Neural cell (in vitro differentiated cells): ENCODE data around the gene ZRANB1. TPM values are rescaled to one million over a fixed set of nuclear protein-coding genes. Genes with fewer than 3 reads are reported as not detected.

Experiments used
- H2AFZ ChIP-seq: fragments of 200-600, 300-800 bp; sonication (generic), shearing (Covaris generic); 2 replicates; pipeline ENCODE4 v1.6.0; 2014; ENCODE audit warnings: low read depth, mild to moderate bottlenecking, antibody characterized with exemption, low read length, moderate library complexity
- H3F3A ChIP-seq: fragments of 200-600 bp; shearing (Covaris generic); 2 replicates; pipeline ENCODE4 v1.6.1; 2016; ENCODE audit warnings: mild to moderate bottlenecking, moderate library complexity, mixed read lengths, antibody characterized with exemption, low read length; ENCODE audit not compliant: insufficient read depth, poor library complexity, severe bottlenecking
- H3K27ac ChIP-seq: fragments of 200-600, 300-800 bp; sonication (generic), shearing (Covaris generic); 2 replicates; pipeline ENCODE4 v1.5.1; 2014; ENCODE audit warnings: mild to moderate bottlenecking, low read length, moderate library complexity
- H3K27me3 ChIP-seq: fragments of 300-800, 200-600 bp; sonication (generic), shearing (Covaris generic); 2 replicates; pipeline ENCODE4 v1.6.0; 2014; ENCODE audit warnings: mild to moderate bottlenecking, low read depth, low read length, moderate library complexity; ENCODE audit not compliant: insufficient read depth
- H3K36me3 ChIP-seq: fragments of 300-800, 200-600 bp; sonication (generic), shearing (Covaris generic); 2 replicates; pipeline ENCODE4 v1.5.1; 2014; ENCODE audit warnings: mild to moderate bottlenecking, antibody characterized with exemption, low read length, moderate library complexity; ENCODE audit not compliant: insufficient read depth
- H3K4me2 ChIP-seq: fragments of 300-800, 200-600 bp; sonication (generic), shearing (Covaris generic); 2 replicates; pipeline ENCODE4 v1.6.0; 2014; ENCODE audit warnings: mild to moderate bottlenecking, low read length
- H3K4me3 ChIP-seq: fragments of 300-800, 200-600 bp; sonication (generic), shearing (Covaris generic); 2 replicates; pipeline ENCODE4 v1.5.1; 2014; ENCODE audit warnings: mild to moderate bottlenecking, low read length, moderate library complexity
- H3K79me2 ChIP-seq: fragments of 200-600 bp; shearing (Covaris generic); replicated peaks from 2 replicates; pipeline ENCODE4 v1.6.0; 2014; ENCODE audit warnings: mild to moderate bottlenecking, low read length, moderate library complexity; ENCODE audit not compliant: insufficient read depth
- H3K9ac ChIP-seq: fragments of 300-800, 200-600 bp; sonication (generic), shearing (Covaris generic); 2 replicates; pipeline ENCODE4 v1.6.1; 2016; ENCODE audit warnings: mild to moderate bottlenecking, low read length, mixed read lengths
- H3K9me2 ChIP-seq: fragments of 200-600 bp; shearing (Covaris generic); 2 replicates; pipeline ENCODE4 v1.6.1; 2016; ENCODE audit warnings: mild to moderate bottlenecking, low read length, mixed read lengths; ENCODE audit not compliant: insufficient read depth
- H3K9me3 ChIP-seq: fragments of 200-600, 300-800 bp; sonication (generic), shearing (Covaris generic); 2 replicates; pipeline ENCODE4 v1.6.1; 2016; ENCODE audit warnings: mild to moderate bottlenecking, mixed run types, low read length, moderate library complexity, mixed read lengths
- H4K20me1 ChIP-seq: fragments of 200-600 bp; shearing (Covaris generic); 2 replicates; pipeline ENCODE4 v1.6.1; 2016; ENCODE audit warnings: mild to moderate bottlenecking, mixed run types; ENCODE audit not compliant: insufficient read depth
- EP300 ChIP-seq: fragments of 450-650 bp; conservative IDR thresholded peaks from 2 replicates; pipeline ENCODE4 v1.6.1; 2014; ENCODE audit warnings: antibody characterized with exemption, mild to moderate bottlenecking, moderate library complexity; ENCODE audit not compliant: poor library complexity, severe bottlenecking
- EZH2 ChIP-seq: fragments of 200-600, 300-800 bp; shearing (Covaris generic), sonication (generic); IDR thresholded peaks from 2 replicates; pipeline ENCODE4 v1.6.1; 2014; ENCODE audit warnings: antibody characterized with exemption, low read length, borderline replicate concordance, mild to moderate bottlenecking; ENCODE audit not compliant: insufficient read depth, poor library complexity, severe bottlenecking
- MXI1 ChIP-seq: fragments of 450-650 bp; conservative IDR thresholded peaks from 2 replicates; pipeline ENCODE4 v1.6.1; 2014; ENCODE audit warnings: antibody characterized with exemption, mild to moderate bottlenecking; ENCODE audit not compliant: poor library complexity, severe bottlenecking
- POLR2AphosphoS5 ChIP-seq: IDR thresholded peaks from 2 replicates; pipeline ENCODE4 v1.6.1; 2012
- RAD21 ChIP-seq: fragments of 450-650 bp; conservative IDR thresholded peaks from 2 replicates; pipeline ENCODE4 v1.6.1; 2014; ENCODE audit warnings: antibody characterized with exemption, mild to moderate bottlenecking, moderate library complexity
- SMC3 ChIP-seq: fragments of 450-650 bp; conservative IDR thresholded peaks from 2 replicates; pipeline ENCODE4 v1.6.1; 2014; ENCODE audit warnings: antibody characterized with exemption, mild to moderate bottlenecking, moderate library complexity; ENCODE audit not compliant: poor library complexity
- TAF1 ChIP-seq: IDR thresholded peaks from 2 replicates; pipeline ENCODE4 v1.6.1; 2012; ENCODE audit warnings: low read depth
- polyA plus RNA-seq: library from polyadenylated mRNA; depleted of rRNA; stranded (reverse); fragments of >200 nt; gene quantifications from 2 replicates; pipeline ENCODE4 v1.2.3, GENCODE V29; 2014
- TF ChIP-seq, protein P1 (sequence below): fragments of 450-650 bp; IDR thresholded peaks from 2 replicates; pipeline ENCODE4 v1.5.1; 2014; ENCODE audit warnings: antibody characterized with exemption, mild to moderate bottlenecking, moderate library complexity; ENCODE audit not compliant: poor library complexity, severe bottlenecking
- TF ChIP-seq, protein P2 (sequence below): IDR thresholded peaks from 2 replicates; pipeline ENCODE4 v1.6.1; 2012; ENCODE audit warnings: borderline replicate concordance

Gene ZRANB1
- polyA plus RNA-seq, 1 donor from 2014 or later, result 47.7 TPM

DNA sequence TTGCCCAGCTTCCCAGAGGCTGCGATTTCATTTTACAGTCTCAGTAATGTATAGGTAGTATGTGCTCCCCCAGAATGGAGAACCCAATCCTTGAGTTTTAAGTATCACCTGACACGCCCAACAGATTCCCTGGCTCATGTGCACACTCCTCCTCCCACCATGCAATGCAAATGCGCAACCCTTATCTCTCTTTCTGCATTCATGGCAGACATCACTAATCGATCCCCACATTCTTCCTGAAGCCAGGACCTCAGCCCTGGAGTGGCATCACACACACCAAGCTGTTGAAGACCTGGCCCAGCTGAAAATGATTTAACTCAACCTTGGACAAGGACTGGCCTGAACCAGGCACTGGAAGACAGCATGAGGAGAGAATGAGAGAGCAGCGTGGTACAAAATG, 68.4 kb downstream of the ZRANB1 start:
- H3K27ac ChIP-seq, result no peak overlapping the region
- peaks cover 5% of the 10 kb centered on the region for H3K79me2 ChIP-seq
- H3K4me2 ChIP-seq, result no peak overlapping the region
- no peaks in the 10 kb centered on the region for H3K9me2 ChIP-seq
- no peak for TF ChIP-seq POLR2AphosphoS5
- TF ChIP-seq TAF1, result no peak
- TF ChIP-seq, protein P1, sequence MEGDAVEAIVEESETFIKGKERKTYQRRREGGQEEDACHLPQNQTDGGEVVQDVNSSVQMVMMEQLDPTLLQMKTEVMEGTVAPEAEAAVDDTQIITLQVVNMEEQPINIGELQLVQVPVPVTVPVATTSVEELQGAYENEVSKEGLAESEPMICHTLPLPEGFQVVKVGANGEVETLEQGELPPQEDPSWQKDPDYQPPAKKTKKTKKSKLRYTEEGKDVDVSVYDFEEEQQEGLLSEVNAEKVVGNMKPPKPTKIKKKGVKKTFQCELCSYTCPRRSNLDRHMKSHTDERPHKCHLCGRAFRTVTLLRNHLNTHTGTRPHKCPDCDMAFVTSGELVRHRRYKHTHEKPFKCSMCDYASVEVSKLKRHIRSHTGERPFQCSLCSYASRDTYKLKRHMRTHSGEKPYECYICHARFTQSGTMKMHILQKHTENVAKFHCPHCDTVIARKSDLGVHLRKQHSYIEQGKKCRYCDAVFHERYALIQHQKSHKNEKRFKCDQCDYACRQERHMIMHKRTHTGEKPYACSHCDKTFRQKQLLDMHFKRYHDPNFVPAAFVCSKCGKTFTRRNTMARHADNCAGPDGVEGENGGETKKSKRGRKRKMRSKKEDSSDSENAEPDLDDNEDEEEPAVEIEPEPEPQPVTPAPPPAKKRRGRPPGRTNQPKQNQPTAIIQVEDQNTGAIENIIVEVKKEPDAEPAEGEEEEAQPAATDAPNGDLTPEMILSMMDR, result no peak
- no peak for TF ChIP-seq SMC3
- TF ChIP-seq MXI1, result no peak
- TF ChIP-seq EP300, result no peak
- TF ChIP-seq, protein P2, sequence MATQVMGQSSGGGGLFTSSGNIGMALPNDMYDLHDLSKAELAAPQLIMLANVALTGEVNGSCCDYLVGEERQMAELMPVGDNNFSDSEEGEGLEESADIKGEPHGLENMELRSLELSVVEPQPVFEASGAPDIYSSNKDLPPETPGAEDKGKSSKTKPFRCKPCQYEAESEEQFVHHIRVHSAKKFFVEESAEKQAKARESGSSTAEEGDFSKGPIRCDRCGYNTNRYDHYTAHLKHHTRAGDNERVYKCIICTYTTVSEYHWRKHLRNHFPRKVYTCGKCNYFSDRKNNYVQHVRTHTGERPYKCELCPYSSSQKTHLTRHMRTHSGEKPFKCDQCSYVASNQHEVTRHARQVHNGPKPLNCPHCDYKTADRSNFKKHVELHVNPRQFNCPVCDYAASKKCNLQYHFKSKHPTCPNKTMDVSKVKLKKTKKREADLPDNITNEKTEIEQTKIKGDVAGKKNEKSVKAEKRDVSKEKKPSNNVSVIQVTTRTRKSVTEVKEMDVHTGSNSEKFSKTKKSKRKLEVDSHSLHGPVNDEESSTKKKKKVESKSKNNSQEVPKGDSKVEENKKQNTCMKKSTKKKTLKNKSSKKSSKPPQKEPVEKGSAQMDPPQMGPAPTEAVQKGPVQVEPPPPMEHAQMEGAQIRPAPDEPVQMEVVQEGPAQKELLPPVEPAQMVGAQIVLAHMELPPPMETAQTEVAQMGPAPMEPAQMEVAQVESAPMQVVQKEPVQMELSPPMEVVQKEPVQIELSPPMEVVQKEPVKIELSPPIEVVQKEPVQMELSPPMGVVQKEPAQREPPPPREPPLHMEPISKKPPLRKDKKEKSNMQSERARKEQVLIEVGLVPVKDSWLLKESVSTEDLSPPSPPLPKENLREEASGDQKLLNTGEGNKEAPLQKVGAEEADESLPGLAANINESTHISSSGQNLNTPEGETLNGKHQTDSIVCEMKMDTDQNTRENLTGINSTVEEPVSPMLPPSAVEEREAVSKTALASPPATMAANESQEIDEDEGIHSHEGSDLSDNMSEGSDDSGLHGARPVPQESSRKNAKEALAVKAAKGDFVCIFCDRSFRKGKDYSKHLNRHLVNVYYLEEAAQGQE, result no peak
- no peak for TF ChIP-seq EZH2
- no peak for TF ChIP-seq RAD21
- H3F3A ChIP-seq, result no peaks in the 10 kb centered on the region
- H3K27me3 ChIP-seq, result no peaks in the 10 kb centered on the region
- no peaks in the 10 kb centered on the region for H3K36me3 ChIP-seq
- H3K4me3 ChIP-seq, result no peak overlapping the region
- H3K9ac ChIP-seq, result no peak overlapping the region
- no peaks in the 10 kb centered on the region for H4K20me1 ChIP-seq
- no peak overlapping the region for H2AFZ ChIP-seq
- H3K9me3 ChIP-seq, result no peaks in the 10 kb centered on the region

DNA sequence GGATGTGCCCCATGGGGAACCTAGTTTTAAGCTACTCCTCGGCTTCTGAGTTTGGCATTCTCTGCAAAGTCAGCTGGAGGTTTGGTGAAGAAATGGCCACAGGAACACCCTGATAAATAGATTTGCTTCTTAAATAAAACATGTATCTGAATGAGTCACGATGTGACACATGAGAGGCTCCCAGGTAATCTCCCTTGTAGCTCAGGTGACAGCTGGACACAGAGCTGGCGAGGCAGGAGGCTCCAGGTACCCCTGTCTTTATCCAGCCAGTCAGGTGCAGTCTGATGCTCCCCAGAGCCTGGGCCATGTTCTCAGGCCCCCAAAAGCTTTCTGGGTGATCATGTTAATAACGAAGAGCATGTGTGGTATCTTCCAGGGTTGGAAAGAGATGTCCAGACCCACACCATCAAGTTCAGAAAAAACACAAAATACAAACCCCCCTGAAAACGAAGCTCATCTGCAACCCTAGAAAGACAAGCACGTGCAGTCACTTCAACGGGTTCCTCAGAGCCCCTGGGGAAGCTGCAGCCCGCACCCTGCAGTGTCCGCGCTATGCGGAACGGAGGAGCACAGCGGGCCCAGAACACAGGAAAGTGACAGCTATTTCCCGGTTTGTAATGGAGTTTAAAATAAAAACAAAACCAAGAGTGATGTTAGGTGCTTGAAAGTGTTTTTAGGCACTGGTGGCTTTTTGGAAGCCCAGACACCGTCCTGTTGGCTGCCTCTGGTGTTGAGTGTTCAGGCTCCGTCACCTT, 69.4 kb downstream of the ZRANB1 start:
- Histone ChIP-seq H3K4me2 (no peak overlapping the region), H4K20me1 (no peaks in the 10 kb centered on the region), H3K4me3 (no peak overlapping the region), H2AFZ (no peak overlapping the region), H3K36me3 (no peaks in the 10 kb centered on the region), H3K27ac (no peak overlapping the region), H3K9ac (no peak overlapping the region), H3K79me2 (peaks cover 5% of the 10 kb centered on the region), H3K9me2 (no peaks in the 10 kb centered on the region), H3K9me3 (no peaks in the 10 kb centered on the region), H3F3A (no peaks in the 10 kb centered on the region), H3K27me3 (no peaks in the 10 kb centered on the region)
- TF ChIP-seq MXI1 (no peak), EZH2 (no peak), SMC3 (no peak), EP300 (no peak), POLR2AphosphoS5 (no peak), TAF1 (no peak), RAD21 (no peak)
- TF ChIP-seq, protein P1, result no peak
- TF ChIP-seq, protein P2, result no peak
